GM18907 (cell line): Measurements from ENCODE around the gene REXO4.

Experiments used
- ATAC-seq: cut with Tn5 transposase; IDR thresholded peaks from one replicate; pipeline ENCODE4 v1.9.1; 2021; ENCODE audit warnings: mild to moderate bottlenecking, moderate library complexity; ENCODE audit not compliant: unreplicated experiment

REXO4 gene

GRCh38 chr9:133417541-133418461 is at the start of gene REXO4:
Gene REXO4, minus strand, starts transcription at chr9:133418010. Its CDS starts 166 bp downstream, at chr9:133417844.
- peak; percentile 75 for ATAC-seq

GRCh38 chr9:133467101-133467500 is 49.3 kb upstream of the REXO4 start:
- ATAC-seq, result no peak

GRCh38 chr9:133465984-133466383 is 48.2 kb upstream of the REXO4 start:
- ATAC-seq, result no peak

GRCh38 chr9:133464638-133465037 is 46.8 kb upstream of the REXO4 start:
- no peak for ATAC-seq

- ATAC-seq, result no peak
Observed at GRCh38 chr9:133463864-133464615, 46.2 kb upstream of the REXO4 start.

GRCh38 chr9:133463234-133463863 is 45.5 kb upstream of the REXO4 start:
- no peak for ATAC-seq

- no peak for ATAC-seq
Observed at GRCh38 chr9:133461975-133462374, 44.2 kb upstream of the REXO4 start.

- peak; percentile 35 for ATAC-seq
Observed at GRCh38 chr9:133460405-133461175, 42.8 kb upstream of the REXO4 start.

GRCh38 chr9:133459476-133460404 is 41.9 kb upstream of the REXO4 start, which contains the start of gene CACFD1:
Gene CACFD1, plus strand, starts transcription at chr9:133459978. Its CDS starts 89 bp downstream, at chr9:133460067.
- ATAC-seq, result peak; percentile 73

GRCh38 chr9:133458643-133459312 is 41.0 kb upstream of the REXO4 start:
- no peak for ATAC-seq

GRCh38 chr9:133457748-133458147 is 39.9 kb upstream of the REXO4 start:
- ATAC-seq, result no peak

- ATAC-seq, result no peak
Observed at GRCh38 chr9:133457233-133457632, 39.4 kb upstream of the REXO4 start.

- ATAC-seq, result no peak
Observed at GRCh38 chr9:133456409-133456808, 38.6 kb upstream of the REXO4 start.

- no peak for ATAC-seq
Observed at GRCh38 chr9:133455936-133456335, 38.1 kb upstream of the REXO4 start.

- no peak for ATAC-seq
Observed at GRCh38 chr9:133454943-133455673, 37.3 kb upstream of the REXO4 start.

GRCh38 chr9:133454325-133454724 is 36.5 kb upstream of the REXO4 start:
- no peak for ATAC-seq

GRCh38 chr9:133453651-133454050 is 35.8 kb upstream of the REXO4 start:
- ATAC-seq, result no peak

- ATAC-seq, result no peak
Observed at GRCh38 chr9:133452562-133452961, 34.8 kb upstream of the REXO4 start.
